Measurements from ENCODE around the gene DGKG.

- TF ChIP-seq CTCF (IDR thresholded peaks at IDR 0.05) (no peak), POLR2A (IDR thresholded peaks at IDR 0.05) (no peak)
Measured at GRCh38 chr3:186283651-186284348, 78.2 kb downstream of the DGKG start.
